IMR-90 (cell line): ENCODE results near the gene MAPKAP1. TPM values are rescaled to one million over a fixed set of nuclear protein-coding genes. Genes with fewer than 3 reads are reported as not detected.

ENCODE experiments used
- ATAC-seq: fragments of 200-7000 bp; cut with Tn5 transposase; 2 replicates; pipeline ENCODE4 v1.9.1; 2020; ENCODE audit warnings: low read depth, mild to moderate bottlenecking, moderate library complexity
- BruUV-seq: library from RNA; stranded (reverse); fragments of 400-500 nt; replicated peaks from 2 replicates; lab custom pipeline; 2021; lab: Mats Ljungman, UMichigan
- CTCF ChIA-PET: fragments of 300-600 bp; formaldehyde crosslinking; extraction: SDS; loops from one replicate; lab custom pipeline; 2021; ENCODE audit warnings: antibody characterized with exemption; lab: Yijun Ruan, JAX
- POLR2A ChIA-PET: fragments of 300-600 bp; sonication (Branson Sonifier 250); formaldehyde crosslinking; loops from one replicate; lab custom pipeline; 2022; ENCODE audit warnings: antibody characterized with exemption; ENCODE audit not compliant: unreplicated experiment; lab: Charles Lee
- DNase-seq: peaks from one replicate; pipeline ENCODE4 v3.0.0; 2013
- H2AFZ ChIP-seq: replicated peaks from 2 replicates; pipeline ENCODE3; 2013; ENCODE audit warnings: low read length, mild to moderate bottlenecking; ENCODE audit not compliant: poor library complexity
- H2AK5ac ChIP-seq: 2 replicates; pipeline ENCODE4 v1.6.1; 2013; ENCODE audit warnings: low read depth, low read length, inconsistent platforms
- H2AK9ac ChIP-seq: replicated peaks from 2 replicates; pipeline ENCODE3; 2013; ENCODE audit warnings: mild to moderate bottlenecking, low read depth, low read length, moderate library complexity; ENCODE audit not compliant: poor library complexity
- H2BK120ac ChIP-seq: 2 replicates; pipeline ENCODE4 v1.6.1; 2013; ENCODE audit warnings: low read depth, low read length, inconsistent platforms
- H2BK15ac ChIP-seq: 3 replicates; pipeline ENCODE4 v1.6.1; 2013; ENCODE audit warnings: low read depth, low read length, inconsistent platforms
- H2BK20ac ChIP-seq: 2 replicates; pipeline ENCODE4 v1.6.1; 2013; ENCODE audit warnings: low read depth, mild to moderate bottlenecking, inconsistent platforms, low read length, moderate library complexity
- H2BK5ac ChIP-seq: 2 replicates; pipeline ENCODE4 v1.6.1; 2013; ENCODE audit warnings: mild to moderate bottlenecking, low read depth, low read length, inconsistent platforms; ENCODE audit not compliant: poor library complexity, severe bottlenecking
- H3K14ac ChIP-seq: replicated peaks from 2 replicates; pipeline ENCODE4 v1.6.1; 2013; ENCODE audit warnings: low read depth, low read length, inconsistent platforms
- H3K18ac ChIP-seq: 2 replicates; pipeline ENCODE4 v1.6.1; 2013; ENCODE audit warnings: low read depth, low read length, control low read depth
- H3K23ac ChIP-seq: 2 replicates; pipeline ENCODE4 v1.6.1; 2013; ENCODE audit warnings: low read depth, low read length, inconsistent platforms
- H3K27ac ChIP-seq: 2 replicates; pipeline ENCODE4 v1.5.1; 2013; ENCODE audit warnings: mild to moderate bottlenecking, control low read depth, low read length; ENCODE audit not compliant: insufficient read depth
- H3K27me3 ChIP-seq: 2 replicates; pipeline ENCODE4 v1.6.1; 2013; ENCODE audit warnings: low read length; ENCODE audit not compliant: control insufficient read depth, insufficient read depth
- H3K36me3 ChIP-seq: 2 replicates; pipeline ENCODE4 v1.6.1; 2013; ENCODE audit warnings: low read length, mixed read lengths; ENCODE audit not compliant: control insufficient read depth, insufficient read depth
- H3K4ac ChIP-seq: 2 replicates; pipeline ENCODE4 v1.6.1; 2013; ENCODE audit warnings: low read depth, low read length, inconsistent platforms
- H3K4me1 ChIP-seq: 2 replicates; pipeline ENCODE4 v1.6.1; 2013; ENCODE audit warnings: low read length, mixed read lengths; ENCODE audit not compliant: control insufficient read depth, insufficient read depth
- H3K4me2 ChIP-seq: 2 replicates; pipeline ENCODE4 v1.6.1; 2013; ENCODE audit warnings: low read depth, mild to moderate bottlenecking, control low read depth, low read length, moderate library complexity
- H3K4me3 ChIP-seq: 2 replicates; pipeline ENCODE4 v1.5.1; 2013; ENCODE audit warnings: low read depth, mild to moderate bottlenecking, control low read depth, low read length, moderate library complexity; ENCODE audit not compliant: insufficient read depth
- H3K56ac ChIP-seq: 2 replicates; pipeline ENCODE4 v1.6.1; 2013; ENCODE audit warnings: low read length, inconsistent platforms; ENCODE audit not compliant: insufficient read depth; ENCODE audit errors: extremely low read depth
- H3K79me1 ChIP-seq, 2 experiments: 2 replicates each; pipeline ENCODE4 v1.6.1; 2013; ENCODE audit warnings: low read length in 2 of 2, inconsistent platforms in 1 of 2, low read depth in 1 of 2
- H3K9ac ChIP-seq: 2 replicates; pipeline ENCODE4 v1.6.1; 2013; ENCODE audit warnings: low read depth, low read length, control low read depth
- H3K9me1 ChIP-seq: 2 replicates; pipeline ENCODE4 v1.6.1; 2013; ENCODE audit warnings: low read length, inconsistent platforms; ENCODE audit not compliant: insufficient read depth
- H3K9me3 ChIP-seq: 2 replicates; pipeline ENCODE4 v1.6.1; 2013; ENCODE audit warnings: low read length; ENCODE audit not compliant: control insufficient read depth, insufficient read depth
- H4K20me1 ChIP-seq: 2 replicates; pipeline ENCODE4 v1.6.1; 2013; ENCODE audit warnings: low read length, inconsistent platforms; ENCODE audit not compliant: insufficient read depth
- H4K5ac ChIP-seq: 2 replicates; pipeline ENCODE4 v1.6.1; 2013; ENCODE audit warnings: mild to moderate bottlenecking, low read depth, low read length, control low read depth
- H4K8ac ChIP-seq, 2 experiments: 2 replicates each; pipeline ENCODE4 v1.6.1; 2013; ENCODE audit warnings: low read depth in 2 of 2, low read length in 2 of 2, control low read depth in 1 of 2, inconsistent platforms in 1 of 2
- H4K91ac ChIP-seq: 2 replicates; pipeline ENCODE4 v1.6.1; 2013; ENCODE audit warnings: low read depth, low read length, inconsistent platforms; ENCODE audit not compliant: insufficient read depth
- BHLHE40 ChIP-seq: fragments of 150-350 bp; IDR thresholded peaks from 2 replicates; pipeline ENCODE4 v1.6.1; 2016; ENCODE audit warnings: mild to moderate bottlenecking, low read depth, low read length
- CEBPB ChIP-seq: IDR thresholded peaks from 2 replicates; pipeline ENCODE4 v1.6.1; 2012; ENCODE audit warnings: low read depth, low read length, improper control_type of control experiment
- CHD1 ChIP-seq: IDR thresholded peaks from 2 replicates; pipeline ENCODE4 v1.6.1; 2012; ENCODE audit warnings: low read depth, low read length, improper control_type of control experiment
- MAFK ChIP-seq: IDR thresholded peaks from 2 replicates; pipeline ENCODE4 v1.6.1; 2012; ENCODE audit warnings: low read depth, low read length, improper control_type of control experiment
- MXI1 ChIP-seq: IDR thresholded peaks from 2 replicates; pipeline ENCODE4 v1.6.1; 2012; ENCODE audit warnings: low read depth, mild to moderate bottlenecking, low read length, moderate library complexity, borderline replicate concordance
- NFE2L2 ChIP-seq: fragments of 150-350 bp; IDR thresholded peaks from 2 replicates; pipeline ENCODE4 v1.6.1; 2016; ENCODE audit warnings: low read depth, mild to moderate bottlenecking, low read length
- POLR2A ChIP-seq: IDR thresholded peaks from 2 replicates; pipeline ENCODE4 v1.6.1; 2012; ENCODE audit warnings: mild to moderate bottlenecking, low read depth, low read length
- RAD21 ChIP-seq: IDR thresholded peaks from 2 replicates; pipeline ENCODE4 v1.6.1; 2012; ENCODE audit warnings: low read length, improper control_type of control experiment
- RCOR1 ChIP-seq: IDR thresholded peaks from 2 replicates; pipeline ENCODE4 v1.6.1; 2012; ENCODE audit warnings: mild to moderate bottlenecking, low read length, improper control_type of control experiment; ENCODE audit not compliant: insufficient replicate concordance
- RFX5 ChIP-seq: IDR thresholded peaks from 2 replicates; pipeline ENCODE4 v1.8.0; 2012; ENCODE audit warnings: low read depth, mild to moderate bottlenecking, low read length, moderate library complexity
- SMC3 ChIP-seq: fragments of 150-350 bp; IDR thresholded peaks from 2 replicates; pipeline ENCODE4 v1.6.1; 2016; ENCODE audit warnings: low read depth, mild to moderate bottlenecking, antibody characterized with exemption, low read length, moderate library complexity
- WGBS, 2 experiments: methylation state at CpG; one replicate each; pipeline versions ENCODE4 v1.1.5 to v1.1.7; 2013; ENCODE audit warnings: missing lambda C conversion rate in 2 of 2; ENCODE audit not compliant: insufficient read length in 1 of 2; ENCODE audit errors: extremely low coverage in 2 of 2; 5-methylcytosine and 5-hydroxymethylcytosine counted together
- dilution Hi-C: fragments of 300-500 bp; cut with HindIII; formaldehyde crosslinking; loops from one replicate; pipeline ENCODE4 v1.14.3; 2018; ENCODE audit warnings: low sequenced_read_pairs; ENCODE audit not compliant: unreplicated experiment
- in situ Hi-C: fragments of 300-500 bp; cut with MboI; formaldehyde crosslinking; loops from 3 replicates; pipeline ENCODE4 v1.14.3; 2019; ENCODE audit warnings: low sequenced_read_pairs, inconsistent platforms, mixed read lengths
- intact Hi-C: fragments of 100-400 bp; cut with micrococcal nuclease; formaldehyde crosslinking; loops from 2 replicates; pipeline ENCODE4 v1.10.0; 2022
- polyA plus RNA-seq, 3 experiments: library from polyadenylated mRNA; depleted of rRNA; stranded (reverse); fragments of >200 nt; gene quantifications; 2 replicates each; pipeline ENCODE4 v1.2.3, GENCODE V29; 2012; ENCODE audit warnings: low replicate concordance in 1 of 3
- total RNA-seq: library from RNA; depleted of rRNA; stranded (reverse); fragments of >200 nt; gene quantifications from 2 replicates; pipeline ENCODE4 v1.2.3, GENCODE V29; 2012
- TF ChIP-seq, protein P1 (sequence below): conservative IDR thresholded peaks from 2 replicates; pipeline ENCODE4 v1.5.1; 2012; ENCODE audit warnings: mild to moderate bottlenecking, low read depth, low read length, improper control_type of control experiment
- TF ChIP-seq, protein P2 (sequence below): fragments of 150-350 bp; IDR thresholded peaks from 2 replicates; pipeline ENCODE4 v1.6.1; 2016; ENCODE audit warnings: low read depth, mild to moderate bottlenecking, low read length, moderate library complexity, borderline replicate concordance
- TF ChIP-seq, protein P3 (sequence below): fragments of 150-350 bp; IDR thresholded peaks from 2 replicates; pipeline ENCODE4 v1.6.1; 2017; ENCODE audit warnings: mild to moderate bottlenecking, antibody characterized with exemption, low read length, low read depth

MAPKAP1 gene
- total and polyA plus RNA-seq, 2 of the 4 experiments (the other 2 are of a cell fraction) = 87.2 to 158 TPM

DNA sequence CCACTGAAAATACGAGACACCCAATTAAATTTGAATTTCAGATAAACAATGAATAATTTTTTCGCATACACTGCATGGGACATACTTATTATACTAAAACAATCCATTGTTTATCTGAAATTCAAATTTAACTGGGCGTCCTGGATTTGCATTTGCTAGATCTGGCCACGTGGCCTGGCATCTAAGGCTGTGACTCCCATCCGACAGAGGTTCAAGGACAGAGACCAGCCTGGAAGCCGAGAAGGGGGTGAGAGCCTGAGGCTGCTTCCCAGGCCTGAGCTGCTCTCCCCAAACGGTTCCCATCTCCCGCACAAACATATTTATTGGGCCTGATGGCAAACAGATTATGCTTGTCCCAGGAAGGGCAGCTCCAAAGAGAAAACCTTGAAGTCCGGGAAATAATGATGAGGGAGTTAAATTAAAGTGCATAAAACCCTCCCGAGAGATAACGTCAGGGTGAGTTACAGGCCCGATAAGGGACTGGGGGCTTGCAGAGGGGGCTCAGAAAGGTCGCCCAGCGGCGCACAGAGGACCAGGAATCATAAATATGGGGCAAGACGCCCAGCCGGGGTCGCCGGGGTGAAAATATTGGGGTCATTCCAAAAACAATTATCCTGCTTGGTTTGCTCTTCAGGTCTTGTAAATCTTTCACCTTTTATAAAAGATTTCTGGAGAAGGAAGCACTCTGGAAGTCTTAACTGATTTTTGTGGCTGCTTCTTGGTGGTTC, 281.7 kb downstream of the MAPKAP1 start (continued):
- no peak for TF ChIP-seq MXI1

DNA sequence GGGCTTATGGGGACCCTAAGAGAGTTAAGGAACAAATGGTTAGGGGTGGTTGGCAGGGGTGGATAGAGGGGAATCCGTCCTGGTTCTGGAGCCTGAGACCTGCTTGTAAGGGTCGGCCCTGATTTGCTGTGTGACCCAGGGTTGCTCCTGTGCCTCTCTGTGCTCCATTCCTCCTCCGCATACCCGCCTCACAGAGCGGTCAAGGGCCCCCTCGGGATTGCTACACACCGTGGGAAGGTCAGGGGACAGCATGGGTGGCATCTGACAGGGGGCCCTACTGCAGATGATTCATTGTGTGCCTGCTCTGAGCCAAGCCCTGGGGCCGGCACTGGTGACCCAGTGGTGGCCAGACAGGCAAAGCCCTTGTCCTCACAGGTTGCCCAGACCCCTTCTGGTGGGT, 283.0 kb downstream of the MAPKAP1 start:
- dilution Hi-C loops = no loop called here
- ATAC-seq = no peak
- no peak overlapping the region for H3K18ac ChIP-seq
- no peak overlapping the region for H2AFZ ChIP-seq
- H2BK120ac ChIP-seq = no peak overlapping the region
- no peak overlapping the region for H2BK5ac ChIP-seq
- CTCF ChIA-PET = no interaction called here
- no peak overlapping the region for H3K14ac ChIP-seq
- H3K79me1 ChIP-seq = no peaks in the 10 kb centered on the region
- no peak overlapping the region for H4K91ac ChIP-seq
- POLR2A ChIA-PET = no interaction called here
- H2AK9ac ChIP-seq = no peak overlapping the region
- no peaks in the 10 kb centered on the region; the same call in 1 of the 2 replicates for H3K27me3 ChIP-seq
- H3K23ac ChIP-seq = no peak overlapping the region
- H3K4me3 ChIP-seq = no peak overlapping the region
- H3K9me3 ChIP-seq = no peaks in the 10 kb centered on the region
- no peaks in the 10 kb centered on the region for H4K20me1 ChIP-seq
- no peak overlapping the region for H3K4ac ChIP-seq
- H3K27ac ChIP-seq = no peak overlapping the region
- no peak overlapping the region for H2BK20ac ChIP-seq
- no peaks in the 10 kb centered on the region for H3K36me3 ChIP-seq
- WGBS, 2 experiments = 72% methylated on average over 4 of the region's 8 CpGs; no CpG with 5 or more reads in 1 of the 2 experiments
- H3K4me1 ChIP-seq = no peaks in the 10 kb centered on the region
- no peak overlapping the region for H3K4me2 ChIP-seq
- no peaks in the 10 kb centered on the region; the same call in 1 of the 2 replicates for H3K9me1 ChIP-seq
- H2BK15ac ChIP-seq = no peak overlapping the region
- DNase-seq = no peak
- intact Hi-C loops = no loop called here
- no TSS peak for BruUV-seq
- in situ Hi-C loops = loop anchor here (25.0 kb wide), 1 partner anchor 1063 kb away; no protein-coding TSS in a partner anchor
- no peak overlapping the region for H4K5ac ChIP-seq
- H2AK5ac ChIP-seq = no peak overlapping the region
- H4K8ac ChIP-seq = no peak overlapping the region
- no peak overlapping the region for H3K56ac ChIP-seq
- H3K9ac ChIP-seq = no peak overlapping the region
- no peak for TF ChIP-seq SMC3
- TF ChIP-seq, protein P1, sequence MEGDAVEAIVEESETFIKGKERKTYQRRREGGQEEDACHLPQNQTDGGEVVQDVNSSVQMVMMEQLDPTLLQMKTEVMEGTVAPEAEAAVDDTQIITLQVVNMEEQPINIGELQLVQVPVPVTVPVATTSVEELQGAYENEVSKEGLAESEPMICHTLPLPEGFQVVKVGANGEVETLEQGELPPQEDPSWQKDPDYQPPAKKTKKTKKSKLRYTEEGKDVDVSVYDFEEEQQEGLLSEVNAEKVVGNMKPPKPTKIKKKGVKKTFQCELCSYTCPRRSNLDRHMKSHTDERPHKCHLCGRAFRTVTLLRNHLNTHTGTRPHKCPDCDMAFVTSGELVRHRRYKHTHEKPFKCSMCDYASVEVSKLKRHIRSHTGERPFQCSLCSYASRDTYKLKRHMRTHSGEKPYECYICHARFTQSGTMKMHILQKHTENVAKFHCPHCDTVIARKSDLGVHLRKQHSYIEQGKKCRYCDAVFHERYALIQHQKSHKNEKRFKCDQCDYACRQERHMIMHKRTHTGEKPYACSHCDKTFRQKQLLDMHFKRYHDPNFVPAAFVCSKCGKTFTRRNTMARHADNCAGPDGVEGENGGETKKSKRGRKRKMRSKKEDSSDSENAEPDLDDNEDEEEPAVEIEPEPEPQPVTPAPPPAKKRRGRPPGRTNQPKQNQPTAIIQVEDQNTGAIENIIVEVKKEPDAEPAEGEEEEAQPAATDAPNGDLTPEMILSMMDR = no peak
- no peak for TF ChIP-seq NFE2L2
- TF ChIP-seq RFX5 = no peak
- TF ChIP-seq CEBPB = no peak
- no peak for TF ChIP-seq POLR2A
- no peak for TF ChIP-seq RAD21
- no peak for TF ChIP-seq BHLHE40
- TF ChIP-seq CHD1 = no peak
- TF ChIP-seq, protein P2, sequence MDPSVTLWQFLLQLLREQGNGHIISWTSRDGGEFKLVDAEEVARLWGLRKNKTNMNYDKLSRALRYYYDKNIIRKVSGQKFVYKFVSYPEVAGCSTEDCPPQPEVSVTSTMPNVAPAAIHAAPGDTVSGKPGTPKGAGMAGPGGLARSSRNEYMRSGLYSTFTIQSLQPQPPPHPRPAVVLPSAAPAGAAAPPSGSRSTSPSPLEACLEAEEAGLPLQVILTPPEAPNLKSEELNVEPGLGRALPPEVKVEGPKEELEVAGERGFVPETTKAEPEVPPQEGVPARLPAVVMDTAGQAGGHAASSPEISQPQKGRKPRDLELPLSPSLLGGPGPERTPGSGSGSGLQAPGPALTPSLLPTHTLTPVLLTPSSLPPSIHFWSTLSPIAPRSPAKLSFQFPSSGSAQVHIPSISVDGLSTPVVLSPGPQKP = no peak
- no peak for TF ChIP-seq RCOR1
- TF ChIP-seq, protein P3, sequence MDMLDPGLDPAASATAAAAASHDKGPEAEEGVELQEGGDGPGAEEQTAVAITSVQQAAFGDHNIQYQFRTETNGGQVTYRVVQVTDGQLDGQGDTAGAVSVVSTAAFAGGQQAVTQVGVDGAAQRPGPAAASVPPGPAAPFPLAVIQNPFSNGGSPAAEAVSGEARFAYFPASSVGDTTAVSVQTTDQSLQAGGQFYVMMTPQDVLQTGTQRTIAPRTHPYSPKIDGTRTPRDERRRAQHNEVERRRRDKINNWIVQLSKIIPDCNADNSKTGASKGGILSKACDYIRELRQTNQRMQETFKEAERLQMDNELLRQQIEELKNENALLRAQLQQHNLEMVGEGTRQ = no peak
- TF ChIP-seq MAFK = no peak
